ENCODE results near the gene ZNF559.
"Not testable (repeated sequence)": the region's sequence is repeated elsewhere in the genome, so short reads cannot be mapped to it uniquely, and the experiment has no call there.

The ZNF559 gene

DNA sequence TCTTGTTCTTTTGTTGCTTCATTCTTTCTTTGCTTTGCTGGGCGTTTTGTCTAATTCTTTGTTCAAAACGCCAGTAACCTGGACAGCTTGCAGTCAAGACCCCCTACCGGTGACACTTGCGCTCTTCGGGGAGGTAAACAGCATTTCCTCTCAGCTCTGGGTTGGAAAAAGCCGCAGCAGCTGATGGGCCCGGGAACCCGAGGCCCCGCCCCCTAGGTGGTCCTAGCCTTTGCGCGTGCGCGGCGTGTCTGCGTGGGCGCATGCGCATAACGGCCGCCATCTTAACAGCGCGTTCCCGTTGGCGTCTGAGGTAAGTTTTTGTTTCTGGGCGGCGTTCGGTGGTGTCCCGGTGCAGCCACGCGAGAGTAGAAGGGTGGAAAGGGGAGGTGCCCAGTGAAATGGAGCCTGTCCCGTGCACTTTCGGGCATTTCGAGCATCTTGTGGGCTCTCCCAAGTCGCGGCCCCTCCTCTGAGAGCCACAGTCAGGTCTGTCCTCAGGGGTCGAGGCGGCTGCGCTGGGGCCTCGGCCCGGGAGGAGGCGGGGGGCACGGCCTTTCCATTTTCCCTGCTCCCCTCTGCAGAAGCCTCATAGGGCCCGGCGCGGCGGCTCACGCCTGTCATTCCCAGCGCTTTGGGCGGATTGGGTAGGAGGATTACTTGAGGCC, at the start of gene ZNF559:
Gene ZNF559 (plus strand): TSS at position 261 of the 665 bp plus-strand sequence. CDS start 14,371 bp downstream, outside the sequence.
- peak; percentile 99 for DNase-seq

GRCh38 chr19:9283485-9283884, 40.5 kb upstream of the ZNF559 start:
- peak; percentile 64 for DNase-seq

DNA sequence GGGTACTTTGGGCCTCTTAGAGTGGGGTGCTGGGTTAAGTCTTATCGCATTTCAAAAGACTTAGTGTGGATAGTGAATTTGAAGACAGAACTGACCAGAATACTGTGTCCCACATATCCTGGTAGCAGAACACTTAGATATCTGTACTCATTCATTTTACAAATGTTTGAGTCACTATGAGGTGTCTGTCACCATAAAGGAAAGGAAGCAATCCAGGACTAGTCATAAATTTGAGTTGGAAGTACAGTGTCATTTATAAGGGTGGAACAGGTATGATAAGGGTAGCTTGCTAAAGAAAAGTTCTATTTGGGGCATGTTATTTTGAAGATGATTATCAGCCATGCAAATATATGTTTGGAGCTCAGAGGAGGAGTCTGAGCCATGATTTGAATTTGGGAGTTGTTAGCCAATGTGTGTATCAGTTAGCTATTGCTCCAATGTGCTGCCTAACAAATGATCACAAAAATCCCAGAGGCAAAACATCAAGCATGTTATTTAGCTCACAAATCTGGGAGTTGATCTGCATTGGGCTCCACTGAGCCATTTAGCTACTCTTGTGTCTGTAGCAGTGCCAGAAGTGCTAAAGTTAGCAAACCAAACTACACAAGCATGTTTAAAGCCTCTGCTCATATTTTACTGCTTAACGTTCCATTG, 34.6 kb upstream of the ZNF559 start:
- DNase-seq = no peak

- no peak for DNase-seq
Measured at GRCh38 chr19:9295411-9295849, 28.5 kb upstream of the ZNF559 start.

DNA sequence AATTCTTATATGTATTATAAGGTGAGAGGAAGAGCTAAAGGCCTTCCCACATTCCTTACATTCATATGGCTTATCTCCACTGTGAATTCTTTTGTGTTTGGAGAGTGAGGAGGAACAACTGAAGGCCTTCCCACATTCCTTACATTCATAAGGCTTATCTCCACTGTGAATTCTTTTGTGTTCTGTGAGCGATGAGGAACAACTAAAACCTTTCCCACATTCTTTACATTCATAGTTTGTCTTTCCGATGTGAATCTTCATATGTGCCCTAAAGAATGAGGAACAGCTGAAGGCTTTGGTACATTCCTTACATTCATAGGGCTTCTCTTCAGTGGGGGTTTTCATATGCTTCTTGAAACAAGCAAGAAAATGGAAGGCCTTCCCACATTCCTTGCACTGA, 27.6 kb upstream of the ZNF559 start:
- DNase-seq = no peak

DNA sequence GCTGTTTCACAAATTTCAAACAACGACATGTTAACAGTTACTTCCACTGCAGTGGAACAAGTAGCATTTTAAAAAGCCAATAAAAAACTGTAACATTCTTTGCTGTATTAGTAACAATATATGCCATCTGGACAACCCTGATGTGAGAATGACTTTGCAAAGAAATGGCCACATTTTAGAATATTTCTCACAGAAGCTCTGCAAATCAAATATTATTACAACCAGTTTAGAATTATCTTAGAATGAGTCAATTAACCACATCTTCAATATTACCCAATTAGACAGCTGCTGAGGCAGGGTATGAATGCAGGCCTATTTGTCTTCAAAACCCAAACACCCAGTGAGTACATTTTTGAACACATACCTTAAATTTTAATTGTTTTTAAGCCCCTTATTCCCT, 17.5 kb upstream of the ZNF559 start:
- no peak for DNase-seq

GRCh38 chr19:9308091-9308770, 15.7 kb upstream of the ZNF559 start:
- no peak for DNase-seq

DNA sequence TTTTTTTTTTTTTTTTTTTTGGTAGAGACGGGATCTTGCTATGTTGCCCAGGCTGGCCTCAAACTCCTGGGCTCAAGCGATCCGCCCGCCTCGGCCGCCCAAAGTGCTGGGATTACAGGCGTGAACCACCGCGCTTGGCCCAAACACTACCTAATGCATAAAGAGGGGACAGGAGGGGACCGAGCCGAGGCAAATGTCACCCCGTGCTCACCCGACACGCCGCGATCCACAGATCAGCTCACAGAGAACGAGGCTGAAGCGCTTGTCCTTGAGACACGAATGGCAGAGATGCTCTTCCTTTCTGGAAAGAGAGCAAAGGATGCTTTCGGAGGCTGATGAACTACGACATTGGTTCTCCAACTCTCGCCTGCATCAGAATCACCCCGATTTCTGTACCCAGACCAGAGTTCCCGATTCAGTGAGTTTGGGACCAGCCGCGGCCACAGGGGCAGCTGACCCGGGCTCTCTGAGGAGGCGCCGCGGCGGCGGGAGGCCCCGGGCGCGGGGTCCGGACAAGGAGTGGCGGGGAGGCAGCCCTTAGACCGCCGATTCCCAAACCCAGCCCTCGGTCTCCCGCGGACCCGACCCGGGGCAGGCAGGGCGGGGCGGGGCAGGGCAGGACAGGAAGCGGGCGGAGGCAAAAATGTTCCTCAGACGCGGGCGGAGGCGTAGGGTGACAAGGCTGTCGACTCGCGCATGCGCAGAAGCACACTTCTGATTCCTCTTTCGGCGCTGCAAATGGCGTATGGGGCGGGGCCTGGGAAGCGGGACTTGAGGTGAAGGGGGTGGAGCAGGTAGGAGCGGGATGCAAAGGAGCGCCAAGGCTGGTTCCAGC, 14.6 kb upstream of the ZNF559 start, which contains the start of gene ZNF699:
Gene ZNF699 (minus strand): TSS at position 700 of the 835 bp plus-strand sequence. CDS start 4,719 bp downstream, outside the sequence.
- DNase-seq = peak; percentile 99

GRCh38 chr19:9309974-9310446, 14.0 kb upstream of the ZNF559 start:
- no peak for DNase-seq

DNA sequence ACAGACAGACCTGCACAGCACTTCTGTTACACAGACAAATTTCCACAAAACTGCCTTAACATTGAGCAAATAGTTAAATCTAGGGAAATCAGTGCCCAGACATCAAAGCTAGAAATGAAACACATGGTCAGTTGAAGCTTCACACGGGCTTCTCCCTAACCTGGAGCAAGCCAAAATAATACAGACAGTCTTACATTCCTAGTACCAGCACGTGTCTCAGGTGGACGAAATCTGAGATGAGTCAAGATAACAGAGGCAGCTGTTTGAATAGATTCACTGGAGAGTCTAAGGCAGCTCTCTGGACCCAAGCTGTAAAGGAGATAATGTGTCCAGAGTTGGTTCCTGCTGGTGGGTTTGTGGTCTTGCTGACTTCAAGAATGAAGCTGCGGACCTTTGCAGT, 10.2 kb upstream of the ZNF559 start:
- DNase-seq = no peak

DNA sequence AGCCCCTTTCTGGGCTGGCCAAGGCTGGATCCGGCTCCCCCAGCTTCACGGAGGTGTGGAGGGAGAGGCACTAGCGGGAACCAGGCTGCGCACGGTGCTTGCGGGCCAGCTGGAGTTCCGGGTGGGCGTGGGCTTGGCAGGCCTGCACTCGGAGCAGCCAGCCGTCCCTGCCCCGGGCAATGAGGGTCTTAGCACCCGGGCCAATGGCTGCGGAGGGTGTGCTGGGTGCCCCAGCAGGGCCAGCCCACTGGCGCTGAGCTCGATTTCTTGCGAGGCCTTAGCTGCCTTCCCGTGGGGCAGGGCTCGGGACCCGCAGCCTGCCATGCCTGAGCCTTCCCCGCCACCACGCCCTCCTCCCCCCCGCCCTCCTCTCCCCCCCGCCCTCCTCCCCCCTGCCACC, 2.6 kb upstream of the ZNF559 start:
- DNase-seq = no peak

- DNase-seq = not testable (repeated sequence)
Measured at GRCh38 chr19:9321756-9322155, 2.2 kb upstream of the ZNF559 start.

- DNase-seq = not testable (repeated sequence)
Measured at GRCh38 chr19:9322201-9322600, 1.8 kb upstream of the ZNF559 start.

- DNase-seq = no peak
Measured at GRCh38 chr19:9323557-9323918, 441 bp upstream of the ZNF559 start.

GRCh38 chr19:9324584-9324962, 594 bp downstream of the ZNF559 start:
- no peak for DNase-seq

DNA sequence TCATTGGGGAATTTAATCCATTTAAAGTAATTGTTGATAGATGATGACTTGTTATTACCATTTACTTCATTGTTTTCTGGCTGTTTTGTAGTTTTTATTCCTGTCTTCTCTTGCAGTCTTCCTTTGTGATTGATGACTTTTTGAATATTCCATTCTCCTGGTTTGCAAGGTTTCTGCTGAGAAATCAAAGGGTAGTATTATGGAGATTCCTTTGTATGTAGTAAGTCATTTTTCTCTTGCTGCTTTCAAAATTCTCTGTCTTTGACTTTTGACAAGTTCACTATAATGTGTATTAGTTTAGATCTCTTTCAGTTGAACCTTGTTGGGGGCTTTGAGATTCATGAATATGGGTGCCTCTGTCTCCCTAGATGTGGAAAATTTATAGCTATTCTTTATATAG, 6.0 kb downstream of the ZNF559 start:
- no peak for DNase-seq

GRCh38 chr19:9342610-9343304, 18.8 kb downstream of the ZNF559 start:
- DNase-seq = no peak

- DNase-seq = no peak
Measured at GRCh38 chr19:9345005-9345404, 21.0 kb downstream of the ZNF559 start.

GRCh38 chr19:9348253-9348652, 24.3 kb downstream of the ZNF559 start:
- no peak for DNase-seq

- DNase-seq = no peak
Measured at GRCh38 chr19:9348671-9349070, 24.7 kb downstream of the ZNF559 start.

- DNase-seq = no peak
Measured at GRCh38 chr19:9352505-9352904, 28.5 kb downstream of the ZNF559 start.

DNA sequence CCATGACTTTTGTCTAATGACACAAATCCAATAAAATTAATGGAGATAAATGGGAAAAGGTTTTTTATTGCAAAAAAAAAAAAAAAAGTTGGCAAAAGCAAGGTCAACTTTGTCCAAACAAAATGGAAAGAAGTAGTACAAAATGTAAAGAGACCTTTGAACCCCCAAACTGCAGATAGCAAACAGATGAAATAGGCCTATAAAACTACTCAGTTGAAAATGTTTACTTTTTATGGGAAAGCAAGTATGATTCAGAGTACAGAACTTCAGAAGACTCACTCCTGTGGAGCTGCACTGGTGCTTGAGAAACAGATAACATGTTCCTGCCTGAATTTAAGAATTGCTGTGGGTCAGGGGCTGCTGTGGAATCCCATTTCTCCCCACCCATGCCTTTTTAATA, 29.0 kb downstream of the ZNF559 start:
- DNase-seq = no peak

Measured in activated effector memory CD4-positive, alpha-beta T cell treated with anti-CD3 and anti-CD28 coated beads, Interleukin-2, amount 50 U/mL, for 16 hours (primary cell).